GM18861 (cell line): ENCODE measurements around the gene PPP2R5B.
A peak's percentile ranks its signal among the peaks of the same experiment; 100 is the strongest.

Experiments used
- ATAC-seq: cut with Tn5 transposase; IDR thresholded peaks from one replicate; pipeline ENCODE4 v1.9.1; 2021; ENCODE audit not compliant: unreplicated experiment

The PPP2R5B gene

GRCh38 chr11:64906314-64906635 lies 18.2 kb upstream of the PPP2R5B start:
- no peak for ATAC-seq

GRCh38 chr11:64908766-64909165 lies 15.7 kb upstream of the PPP2R5B start:
- no peak for ATAC-seq

- ATAC-seq, result no peak
These were observed 14.7 kb upstream of the PPP2R5B start for GRCh38 chr11:64909653-64910343.

DNA sequence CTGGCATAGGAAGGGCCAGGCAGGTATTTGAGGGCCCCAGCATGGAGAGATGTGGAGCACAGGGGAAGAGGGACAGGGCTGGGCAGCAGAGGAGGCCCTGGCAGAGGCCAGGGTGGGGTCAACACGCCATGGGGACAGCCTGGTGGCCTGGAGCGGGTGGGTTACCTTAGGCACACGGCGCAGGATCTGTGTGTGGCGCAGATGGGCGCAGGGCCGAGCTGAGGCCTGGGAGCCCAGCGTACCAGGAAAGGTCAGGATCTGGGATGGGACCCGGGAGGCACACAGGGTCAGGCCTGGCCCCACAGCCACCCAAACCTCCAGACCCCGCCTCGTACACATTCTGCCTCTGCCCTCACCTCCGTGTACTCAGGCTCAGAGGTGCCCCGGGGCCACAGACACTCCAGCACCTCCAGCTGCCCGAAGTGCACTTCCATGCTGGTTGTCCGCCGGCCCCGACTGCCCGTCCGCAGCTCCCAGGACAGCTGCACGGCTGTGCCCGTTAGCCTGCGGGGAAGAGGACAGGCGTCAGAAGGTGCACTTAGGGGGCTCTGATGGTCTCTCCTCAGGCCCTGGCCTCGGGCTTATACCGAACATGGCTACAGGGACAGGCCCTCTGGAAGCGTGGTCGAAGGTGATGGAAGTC lies 13.9 kb upstream of the PPP2R5B start:
- no peak for ATAC-seq

DNA sequence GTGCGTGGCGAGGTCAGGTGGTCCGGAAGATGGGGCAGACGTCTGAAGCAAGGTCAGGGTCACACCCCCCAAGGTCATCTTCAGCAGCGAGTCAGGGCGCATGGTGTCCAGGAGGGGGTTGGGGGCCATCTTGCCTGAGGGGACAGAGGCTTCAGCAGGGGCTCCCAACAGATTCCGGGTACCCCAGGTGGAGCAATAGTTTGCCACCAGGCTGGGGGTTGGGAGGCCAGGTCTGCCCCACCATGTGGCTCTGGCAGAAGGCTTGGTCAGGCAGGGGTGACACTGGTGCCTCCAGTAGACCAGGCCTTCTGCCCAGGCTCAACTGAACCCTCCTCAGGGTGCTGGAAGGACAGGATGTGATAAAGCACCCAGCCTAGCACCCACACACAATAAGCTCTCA lies 13.3 kb upstream of the PPP2R5B start:
- no peak for ATAC-seq

DNA sequence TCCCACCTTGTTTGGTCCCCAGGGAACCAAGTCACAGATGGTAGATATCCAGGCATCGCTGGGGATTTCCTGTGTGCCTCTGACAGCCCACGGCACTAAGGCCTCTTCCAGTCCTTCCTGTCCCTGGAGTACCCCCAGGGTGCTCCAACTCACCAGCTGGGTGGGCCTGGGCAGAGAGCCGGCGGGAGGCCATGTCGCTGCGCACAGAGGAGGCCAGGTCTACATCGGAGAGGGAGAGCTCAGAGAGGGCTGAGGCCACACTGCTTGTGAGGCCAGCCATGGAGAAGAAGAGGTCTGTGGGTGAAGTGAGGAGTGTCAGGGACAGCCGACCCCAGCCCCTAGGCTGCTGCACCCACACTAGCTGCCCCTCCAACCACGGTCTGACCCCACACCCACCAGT lies 12.8 kb upstream of the PPP2R5B start:
- ATAC-seq, result no peak

GRCh38 chr11:64913171-64913727 lies 11.2 kb upstream of the PPP2R5B start:
- ATAC-seq, result no peak

DNA sequence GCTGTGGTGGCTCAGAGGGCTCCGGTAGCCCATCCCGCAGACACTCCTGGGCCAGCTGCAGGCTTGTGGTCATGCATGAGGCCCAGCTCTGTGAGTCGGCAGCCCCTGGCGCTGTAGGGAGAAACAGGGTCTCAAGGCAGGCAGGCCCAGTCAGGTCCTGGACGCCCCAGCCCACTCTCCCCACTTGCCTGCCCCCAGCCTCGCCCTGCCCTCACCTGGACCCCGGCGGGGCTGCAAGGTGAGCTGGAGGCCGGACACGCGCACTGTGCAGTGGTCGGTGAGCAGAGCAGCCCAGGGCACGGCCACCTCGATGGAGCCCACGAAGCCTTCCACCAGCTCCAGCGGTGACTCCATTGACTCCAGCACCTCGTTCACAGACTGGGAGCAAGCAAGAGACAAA lies 10.4 kb upstream of the PPP2R5B start:
- no peak for ATAC-seq

DNA sequence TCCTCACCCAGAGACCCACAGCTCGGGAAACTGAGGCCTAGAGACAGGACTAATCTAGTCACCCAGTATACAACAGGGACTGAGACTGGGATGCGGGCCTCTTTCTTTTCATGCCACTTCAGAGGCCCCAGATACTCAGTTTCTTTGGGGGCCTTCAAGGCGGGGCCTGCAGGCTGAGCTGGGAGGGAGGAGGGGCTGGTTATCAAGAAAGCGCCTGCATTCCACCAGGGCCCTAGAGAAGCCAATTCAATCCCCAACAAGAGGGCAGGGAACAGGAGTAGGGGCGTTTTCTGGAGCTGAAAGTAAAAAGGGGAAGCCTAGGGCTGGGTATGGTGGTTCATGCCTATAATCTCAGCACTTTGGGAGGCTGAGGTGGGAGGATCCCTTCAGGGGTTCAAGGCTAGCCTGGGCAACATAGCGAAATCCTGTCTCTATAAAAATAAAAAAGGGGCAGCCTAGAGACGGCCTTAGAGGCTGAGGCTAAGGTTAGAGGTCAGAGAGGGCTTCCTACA lies 9.1 kb upstream of the PPP2R5B start:
- no peak for ATAC-seq

DNA sequence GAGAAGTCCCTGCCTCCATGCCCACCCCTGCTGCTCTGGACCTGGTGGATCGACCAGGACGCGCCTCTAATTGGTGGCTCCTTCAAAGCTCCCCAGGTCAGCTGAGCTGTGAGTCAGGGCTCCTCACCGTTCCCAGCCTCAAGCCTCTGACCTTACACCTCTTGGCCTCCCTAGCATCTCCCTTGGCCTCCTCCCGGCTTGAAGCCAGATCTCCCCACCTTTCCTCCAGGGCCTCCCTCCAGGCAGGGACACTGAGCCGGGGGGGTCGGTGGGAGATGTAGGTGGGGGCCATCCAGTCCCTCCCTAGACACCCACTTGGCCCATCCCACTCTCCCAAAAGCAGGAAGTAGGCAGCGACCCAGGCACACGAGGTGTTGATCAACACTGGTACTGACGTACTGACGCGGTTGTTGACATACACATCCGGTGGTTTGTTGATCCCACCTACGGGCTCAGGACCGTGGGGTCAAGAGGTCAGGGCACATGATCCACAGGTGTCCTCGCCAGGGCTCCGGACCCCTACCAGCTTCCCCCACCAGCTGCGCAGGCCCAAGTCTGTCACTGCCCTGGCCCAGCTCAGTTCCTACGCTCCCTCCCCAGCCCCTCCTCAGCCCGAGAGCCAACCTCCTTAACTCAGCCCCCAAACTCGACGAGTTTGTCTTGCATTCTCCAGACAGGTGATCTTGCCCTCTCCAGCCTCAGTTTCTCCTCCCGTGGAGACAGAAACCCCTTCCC lies 8.3 kb upstream of the PPP2R5B start:
- no peak for ATAC-seq

DNA sequence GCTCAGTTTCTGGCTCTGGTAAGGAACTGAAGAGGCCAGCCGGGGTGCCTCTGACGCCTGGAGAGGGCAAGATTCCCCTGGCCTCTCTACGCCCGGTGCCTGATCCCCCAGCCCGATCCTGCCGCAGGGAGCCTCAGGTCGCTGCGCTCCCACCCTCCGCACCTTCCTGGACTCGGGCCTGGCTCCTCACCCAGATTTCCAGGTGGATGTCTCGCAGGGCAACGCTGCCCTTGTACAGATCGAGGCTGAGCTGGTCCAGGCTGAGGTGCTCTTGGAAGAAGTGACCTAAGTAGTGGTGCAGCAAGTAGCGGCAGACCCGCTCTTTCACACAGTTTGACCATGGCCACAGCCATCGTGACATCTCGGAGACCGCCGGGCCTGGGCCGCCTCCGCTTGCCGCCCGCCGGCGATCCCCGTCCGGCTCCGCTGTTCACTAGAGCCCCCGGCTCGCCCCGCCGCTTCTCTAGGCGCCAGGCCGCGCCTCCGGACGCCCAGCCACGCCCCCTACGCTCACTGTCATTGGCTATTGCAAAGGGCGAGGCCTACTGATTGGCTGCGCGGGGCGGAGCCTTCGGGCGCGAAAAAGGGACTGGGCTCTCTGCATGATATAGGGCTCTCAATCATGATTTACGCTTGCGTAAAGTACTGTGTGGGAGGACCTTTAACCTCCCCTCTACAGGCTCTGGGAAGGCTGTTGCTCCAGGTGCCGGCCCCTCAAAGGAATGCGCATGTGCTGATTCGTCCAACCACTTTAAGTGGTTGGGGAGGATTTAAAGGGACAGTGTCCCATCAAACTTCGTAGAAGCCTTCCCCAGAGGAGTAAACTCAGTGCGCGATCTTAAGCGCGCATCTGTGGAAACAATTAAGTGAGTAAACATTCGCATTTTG lies 7.5 kb upstream of the PPP2R5B start, which contains the start of gene ATG2A:
Gene ATG2A (minus strand): TSS at position 435 of the 888 bp plus-strand sequence. CDS start 74 bp downstream, at position 361.
- ATAC-seq, result peak; percentile 90

DNA sequence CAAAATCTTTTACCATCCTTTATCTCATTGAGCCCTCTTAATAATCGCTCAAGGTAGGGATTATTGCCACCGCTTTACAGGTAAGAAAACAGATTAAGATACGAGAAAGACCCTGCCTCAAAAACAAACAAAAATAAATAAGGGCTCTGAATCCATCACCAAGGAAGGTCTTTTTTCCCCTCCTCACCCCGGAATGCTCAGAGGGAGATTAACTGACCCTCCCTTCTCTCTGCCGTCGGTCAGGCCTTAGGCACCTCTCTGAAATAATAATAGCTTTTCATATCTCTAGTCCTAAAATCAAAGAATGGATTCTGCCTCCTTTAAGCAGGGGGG lies 6.9 kb upstream of the PPP2R5B start:
- no peak for ATAC-seq

DNA sequence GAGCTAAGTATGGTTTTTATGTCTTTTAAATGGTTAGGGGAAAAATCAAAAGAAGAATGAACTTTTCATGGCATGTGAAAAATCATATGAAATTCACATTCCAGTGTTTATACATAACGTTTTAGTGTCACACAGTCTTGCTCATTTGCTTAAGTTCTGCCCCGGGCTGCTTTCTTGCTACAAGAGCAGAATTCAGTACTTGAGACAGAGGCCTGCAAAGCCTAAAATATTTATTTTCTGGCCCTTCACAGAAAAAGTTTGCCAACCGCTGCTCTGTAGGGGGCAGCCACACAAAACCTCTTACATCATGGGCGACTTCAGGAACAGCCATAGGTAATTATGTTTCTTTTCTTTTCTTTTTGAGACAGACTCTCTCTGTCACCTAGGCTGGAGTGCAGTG lies 6.5 kb upstream of the PPP2R5B start:
- no peak for ATAC-seq

DNA sequence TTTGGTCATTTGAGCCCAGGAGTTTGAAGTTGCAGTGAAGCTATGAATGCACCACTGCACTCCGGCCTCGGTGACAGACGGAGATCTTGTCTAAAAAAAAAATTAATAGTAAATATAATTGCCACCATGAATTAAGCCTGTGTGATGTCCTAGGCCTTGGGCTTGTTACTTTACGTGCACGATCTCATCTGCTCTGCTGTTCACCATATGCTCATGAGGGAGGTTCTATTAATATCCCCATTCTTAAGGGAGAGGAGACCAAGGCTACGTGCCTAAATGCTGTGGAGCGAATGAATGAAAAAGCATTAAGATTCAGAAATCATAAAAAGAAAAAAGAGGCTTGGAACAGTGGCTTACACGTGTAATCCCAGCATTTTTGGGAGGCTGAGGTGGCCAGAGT lies 4.9 kb upstream of the PPP2R5B start:
- no peak for ATAC-seq

DNA sequence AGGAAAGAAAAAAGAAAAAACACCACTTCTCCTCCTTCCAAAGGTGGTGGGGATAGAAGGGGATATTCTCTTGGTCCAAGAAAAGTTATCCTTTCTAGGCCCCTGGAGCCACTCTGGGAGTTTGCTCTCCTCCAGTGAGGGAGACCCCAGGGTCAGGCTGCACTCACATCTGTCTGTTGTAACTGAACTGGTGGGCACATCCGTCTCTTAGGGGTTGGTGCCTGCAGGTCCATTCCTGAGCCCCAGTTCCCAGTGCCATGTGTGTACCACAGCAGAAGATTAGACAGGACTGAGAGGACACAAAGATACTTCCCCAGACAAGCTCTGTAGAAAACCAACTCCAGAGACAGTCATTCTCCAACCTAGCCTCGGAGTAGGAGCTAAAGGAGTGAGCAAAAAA lies 4.4 kb upstream of the PPP2R5B start:
- no peak for ATAC-seq

- no peak for ATAC-seq
These were observed 3.1 kb upstream of the PPP2R5B start for GRCh38 chr11:64921384-64921783.

GRCh38 chr11:64923151-64923661 lies 1.3 kb upstream of the PPP2R5B start:
- ATAC-seq, result no peak

DNA sequence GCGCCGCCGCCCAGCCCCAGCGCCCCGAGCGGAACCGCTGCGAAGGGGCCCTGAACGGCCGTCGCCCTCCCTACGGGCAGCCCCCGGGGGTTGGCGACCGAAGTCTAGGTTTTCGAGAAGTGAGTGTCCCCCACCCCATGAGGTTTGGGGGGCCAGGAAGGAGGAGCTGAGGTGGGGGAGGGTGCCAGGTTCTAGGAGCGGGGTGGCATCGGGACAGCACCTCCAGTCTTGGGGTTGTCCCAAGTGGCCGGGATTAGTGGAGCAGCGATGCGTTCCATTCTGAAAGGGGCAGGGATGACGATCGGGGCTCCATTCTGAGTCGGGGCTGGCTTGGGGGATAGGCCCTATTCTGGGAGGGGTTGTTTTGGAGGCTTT lies 408 bp downstream of the PPP2R5B start:
- ATAC-seq, result no peak

DNA sequence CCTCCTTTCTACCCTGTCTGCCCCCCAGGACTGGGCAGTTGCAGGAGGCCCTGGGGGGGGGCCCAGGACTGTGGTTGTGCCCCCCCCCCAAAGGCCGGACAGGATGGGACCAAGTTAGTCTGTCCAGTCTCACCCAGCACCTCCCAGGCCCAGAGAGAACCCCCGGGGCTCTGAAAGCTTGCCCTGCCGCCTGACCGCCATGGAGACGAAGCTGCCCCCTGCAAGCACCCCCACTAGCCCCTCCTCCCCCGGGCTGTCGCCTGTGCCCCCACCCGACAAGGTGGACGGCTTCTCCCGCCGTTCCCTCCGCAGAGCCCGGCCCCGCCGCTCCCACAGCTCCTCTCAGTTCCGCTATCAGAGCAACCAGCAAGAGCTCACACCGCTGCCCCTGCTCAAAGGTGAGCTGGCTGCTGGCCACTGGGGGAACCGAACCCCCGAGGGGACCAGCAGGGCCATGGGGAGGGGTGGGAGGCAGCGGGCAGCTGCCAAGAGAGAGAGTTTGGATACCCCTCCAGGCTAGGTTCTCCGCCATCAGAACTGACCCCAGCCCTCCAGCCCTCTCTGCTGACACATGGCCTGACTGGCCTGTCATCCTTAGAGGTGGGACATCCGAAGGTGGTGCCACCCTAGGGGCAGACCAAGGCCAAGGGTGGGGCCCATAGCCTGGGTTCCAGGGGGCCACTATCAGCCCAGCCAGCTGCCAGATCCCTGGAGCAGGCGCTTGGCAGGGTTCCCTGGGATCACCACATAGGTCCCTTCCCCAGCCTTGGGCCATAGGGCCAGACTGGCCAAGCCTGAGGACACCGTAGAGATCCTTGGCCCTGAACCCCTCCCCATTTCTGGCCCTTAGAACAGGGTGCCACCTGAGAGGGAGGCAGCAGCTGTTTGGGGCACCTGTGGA lies 1.3 kb downstream of the PPP2R5B start:
- no peak for ATAC-seq

DNA sequence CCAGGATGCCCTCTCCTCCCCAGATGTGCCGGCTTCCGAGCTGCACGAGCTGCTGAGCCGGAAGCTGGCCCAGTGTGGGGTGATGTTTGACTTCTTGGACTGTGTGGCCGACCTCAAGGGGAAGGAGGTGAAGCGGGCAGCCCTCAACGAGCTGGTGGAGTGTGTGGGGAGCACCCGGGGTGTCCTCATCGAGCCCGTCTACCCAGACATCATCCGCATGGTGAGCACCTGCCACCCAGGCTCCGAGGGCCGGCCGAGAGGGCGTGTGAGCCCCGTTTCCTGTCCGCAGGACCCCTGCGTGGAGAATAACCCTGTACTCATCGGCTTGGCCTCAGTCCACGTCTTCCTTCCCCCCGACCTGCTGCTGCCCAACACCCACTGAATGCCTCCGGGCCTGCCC lies 2.2 kb downstream of the PPP2R5B start:
- no peak for ATAC-seq
